ENCODE results near the gene NKX1-2. TPM values are rescaled to one million over a fixed set of nuclear protein-coding genes. Genes with fewer than 3 reads are reported as not detected.

Gene NKX1-2
- total RNA-seq, 1 donor from 2014 or later: not detected

DNA sequence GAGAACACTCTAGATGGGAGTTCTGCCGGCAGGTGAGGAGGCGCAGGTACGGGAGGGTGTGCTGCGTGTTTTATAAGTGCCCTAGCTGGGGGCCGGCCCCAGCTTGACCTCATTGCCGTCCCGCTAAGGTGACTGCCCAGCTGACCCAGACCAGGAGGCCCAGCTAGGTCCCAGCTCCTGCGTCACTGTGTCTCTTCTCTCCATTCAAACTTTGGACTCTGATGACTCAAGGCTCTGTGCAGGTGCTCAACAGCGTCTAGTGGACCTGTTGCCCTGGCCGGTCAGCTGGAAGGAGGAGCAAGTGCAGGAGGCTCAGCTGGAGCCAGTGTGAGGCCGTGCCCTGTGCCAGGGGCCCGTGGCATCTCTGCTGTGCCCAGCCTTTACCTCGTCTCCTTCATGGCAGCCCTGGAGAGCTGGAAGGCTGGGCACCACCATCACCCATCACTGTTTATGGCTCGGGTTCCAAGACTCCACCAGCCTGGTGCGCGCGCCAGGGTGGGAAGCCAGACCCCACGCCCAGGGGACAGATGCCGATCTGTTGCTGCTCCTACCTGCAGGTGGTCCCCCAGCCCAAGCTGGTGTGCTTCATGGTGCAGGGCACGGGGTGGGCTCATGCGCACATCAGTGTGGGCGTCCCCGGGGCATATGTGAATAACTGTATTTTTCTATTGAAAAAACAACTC is 26.3 kb upstream of the NKX1-2 start:
- DNase-seq (ENCODE audit: low read depth in 2 of 2): no peak

DNA sequence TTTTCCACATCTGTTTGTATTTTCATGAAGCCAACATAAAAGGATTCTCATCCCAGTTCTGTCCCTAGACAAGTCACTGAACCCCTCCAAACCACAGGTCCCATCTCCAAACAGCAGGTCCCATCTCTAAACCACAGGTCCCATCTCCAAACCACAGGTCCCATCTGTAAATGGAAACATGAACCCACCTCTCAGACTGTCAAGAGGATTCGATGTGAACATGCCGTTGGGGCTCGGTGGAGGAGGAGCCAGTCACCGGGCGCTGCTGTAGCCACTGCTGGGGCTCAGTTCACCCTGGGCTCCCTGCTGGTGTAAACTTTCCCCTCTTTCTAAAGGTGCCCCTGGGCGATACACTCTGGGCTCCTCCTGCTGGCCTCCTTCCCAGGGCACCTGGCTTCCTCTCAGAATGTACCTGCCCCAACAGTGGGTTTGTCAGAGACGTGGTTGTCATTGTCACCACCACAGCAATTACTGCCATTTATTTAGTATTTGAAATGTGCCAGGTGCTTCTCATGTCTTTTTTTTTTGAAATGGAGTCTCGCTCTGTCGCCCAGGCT is 24.8 kb upstream of the NKX1-2 start:
- DNase-seq (ENCODE audit: low read depth in 2 of 2): no peak

DNA sequence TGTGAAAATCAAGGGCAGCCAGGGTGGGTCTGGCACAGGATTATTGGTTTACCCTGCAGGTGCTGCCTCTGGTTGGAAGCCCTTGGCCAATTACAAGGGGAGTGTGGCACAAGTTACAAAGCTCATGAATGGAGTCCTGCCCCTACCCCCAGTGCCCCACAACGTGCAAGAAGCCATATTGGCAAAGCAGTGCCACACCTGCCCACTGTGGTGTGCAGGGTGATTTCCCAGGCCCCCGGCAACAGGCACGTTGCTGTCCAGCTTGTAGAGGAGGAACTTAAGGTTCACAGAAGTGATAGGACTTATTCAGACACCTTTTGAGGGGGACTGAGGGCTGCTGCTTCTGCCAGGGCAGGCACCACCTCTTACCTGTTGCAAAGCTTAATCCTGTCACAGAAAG is 23.2 kb upstream of the NKX1-2 start:
- no peak for DNase-seq (ENCODE audit: low read depth in 2 of 2)

DNA sequence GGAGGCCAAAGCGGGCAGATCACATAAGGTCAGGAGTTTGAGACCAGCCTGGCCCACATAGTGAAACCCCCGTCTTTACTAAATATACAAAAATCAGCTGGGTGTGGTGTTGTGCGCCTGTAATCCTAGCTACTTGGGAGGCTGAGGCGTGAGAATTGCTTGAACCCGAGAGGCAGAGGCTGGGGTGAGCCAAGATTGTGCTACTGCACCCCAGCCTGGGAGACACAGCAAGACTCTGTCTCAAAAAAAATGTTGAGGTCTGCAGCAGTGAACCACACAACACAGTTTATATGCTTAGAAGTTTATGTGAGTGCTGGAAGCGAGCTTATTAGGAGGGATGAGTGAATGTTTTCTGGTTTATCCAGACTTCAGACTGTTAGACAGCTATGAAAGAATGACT is 22.2 kb upstream of the NKX1-2 start:
- no peak for DNase-seq (ENCODE audit: low read depth in 2 of 2)

DNA sequence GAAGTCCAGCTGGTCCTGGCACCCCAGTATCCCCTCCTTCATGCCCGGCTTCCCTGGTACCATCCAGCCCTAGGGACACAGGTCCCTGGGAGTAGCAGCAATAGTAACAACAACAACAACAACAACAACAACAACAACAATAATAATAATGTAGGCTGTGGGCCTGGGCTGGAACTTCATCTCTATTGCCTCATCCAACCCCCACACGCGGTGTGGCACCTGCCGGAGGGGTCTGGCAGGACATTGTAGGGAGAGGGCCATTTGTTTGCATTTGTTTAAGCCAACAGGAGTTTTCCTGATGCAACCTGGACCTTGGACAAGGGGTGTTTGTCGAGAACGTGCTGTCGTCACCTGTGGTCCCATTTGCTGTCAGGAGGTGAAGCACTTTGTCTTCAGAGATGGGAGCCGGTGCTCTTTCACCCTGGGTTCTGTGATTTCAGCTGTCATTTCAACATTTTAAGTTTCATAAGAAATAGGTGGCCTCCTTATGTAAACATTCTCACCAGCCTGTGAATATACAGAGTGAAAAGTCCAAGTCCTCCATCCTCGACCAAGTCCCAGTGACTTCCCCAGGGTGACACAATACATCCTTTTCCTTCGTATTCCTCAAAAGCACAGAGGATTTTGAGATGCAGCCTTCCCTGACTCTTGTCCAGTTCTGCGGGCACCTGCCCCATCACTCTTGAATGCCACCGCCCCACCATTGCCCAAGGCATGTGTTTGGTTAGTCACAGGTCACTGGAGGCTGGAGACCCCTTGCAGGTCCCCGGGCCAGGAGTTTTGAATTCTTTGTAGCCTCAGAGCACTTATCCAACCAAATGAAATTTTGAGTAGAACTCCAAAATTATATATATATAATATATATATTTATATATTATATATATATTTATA is 21.0 kb upstream of the NKX1-2 start:
- DNase-seq (ENCODE audit: low read depth in 2 of 2): no peak

DNA sequence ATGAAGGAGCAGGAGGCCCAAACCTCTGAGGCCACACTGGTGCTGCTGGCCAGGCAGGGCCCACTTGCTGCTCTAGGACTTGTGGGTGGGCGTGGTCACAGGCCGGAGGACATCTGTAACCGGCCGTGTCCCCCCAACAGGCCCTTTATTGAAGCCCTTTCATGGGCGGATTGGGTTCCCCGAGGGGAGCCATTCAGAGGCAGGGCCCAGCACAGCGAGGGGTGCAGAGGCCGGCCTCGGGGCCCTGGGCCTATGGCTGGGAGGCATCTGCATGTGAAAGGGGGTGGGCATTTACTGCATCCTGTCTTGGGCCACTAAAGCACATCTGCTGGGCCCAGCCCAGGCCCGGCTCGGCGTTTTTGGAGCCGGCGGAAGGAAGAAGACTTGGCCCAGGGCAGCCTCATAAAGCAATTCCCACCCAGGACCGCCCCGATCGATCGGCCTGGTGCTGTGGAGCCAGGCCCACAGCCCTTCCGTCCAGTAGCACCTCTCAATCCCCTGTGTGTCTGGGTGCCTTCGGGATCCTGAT is 20.2 kb upstream of the NKX1-2 start:
- DNase-seq (ENCODE audit: low read depth in 2 of 2): no peak

DNA sequence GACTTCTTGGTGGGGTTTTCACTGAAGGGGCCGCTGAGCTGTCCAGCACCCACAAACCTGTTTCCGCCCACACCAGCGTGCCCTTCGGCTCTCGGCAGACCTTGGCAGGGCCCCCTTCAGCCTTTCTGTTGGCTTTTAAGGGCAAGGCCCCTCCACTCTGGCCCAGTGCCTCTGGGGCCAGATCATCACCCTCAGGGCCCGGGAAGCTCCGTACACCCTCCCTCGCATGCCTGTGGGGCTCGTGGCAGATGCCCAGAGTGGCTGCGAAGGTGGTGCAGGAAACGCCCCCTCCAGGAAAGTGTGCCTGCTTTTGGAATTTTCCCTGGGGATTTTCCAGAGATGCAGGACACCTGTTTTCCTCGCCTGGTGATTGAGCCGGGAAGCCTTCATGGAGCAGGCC is 18.8 kb upstream of the NKX1-2 start:
- no peak for DNase-seq (ENCODE audit: low read depth in 2 of 2)

DNA sequence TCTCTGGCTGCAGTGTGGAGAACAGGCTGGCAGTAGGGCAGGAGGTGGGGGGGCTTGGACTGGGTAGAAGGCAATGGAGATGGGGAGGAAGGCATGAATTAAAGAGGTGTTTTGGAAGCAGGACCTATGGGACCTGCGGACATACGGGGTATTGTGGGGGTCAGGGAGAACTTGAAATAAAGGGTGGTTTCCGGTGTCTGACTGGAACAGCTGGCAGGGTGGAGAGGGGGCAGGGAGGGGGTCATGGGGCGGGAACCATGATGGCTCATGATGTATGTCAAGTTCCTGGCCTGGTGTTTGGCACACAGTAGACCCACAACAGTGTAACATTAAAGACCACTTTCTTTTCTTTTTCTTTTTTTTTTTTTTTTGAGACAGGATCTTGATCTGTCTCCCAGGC is 17.3 kb upstream of the NKX1-2 start:
- DNase-seq (ENCODE audit: low read depth in 2 of 2): no peak

DNA sequence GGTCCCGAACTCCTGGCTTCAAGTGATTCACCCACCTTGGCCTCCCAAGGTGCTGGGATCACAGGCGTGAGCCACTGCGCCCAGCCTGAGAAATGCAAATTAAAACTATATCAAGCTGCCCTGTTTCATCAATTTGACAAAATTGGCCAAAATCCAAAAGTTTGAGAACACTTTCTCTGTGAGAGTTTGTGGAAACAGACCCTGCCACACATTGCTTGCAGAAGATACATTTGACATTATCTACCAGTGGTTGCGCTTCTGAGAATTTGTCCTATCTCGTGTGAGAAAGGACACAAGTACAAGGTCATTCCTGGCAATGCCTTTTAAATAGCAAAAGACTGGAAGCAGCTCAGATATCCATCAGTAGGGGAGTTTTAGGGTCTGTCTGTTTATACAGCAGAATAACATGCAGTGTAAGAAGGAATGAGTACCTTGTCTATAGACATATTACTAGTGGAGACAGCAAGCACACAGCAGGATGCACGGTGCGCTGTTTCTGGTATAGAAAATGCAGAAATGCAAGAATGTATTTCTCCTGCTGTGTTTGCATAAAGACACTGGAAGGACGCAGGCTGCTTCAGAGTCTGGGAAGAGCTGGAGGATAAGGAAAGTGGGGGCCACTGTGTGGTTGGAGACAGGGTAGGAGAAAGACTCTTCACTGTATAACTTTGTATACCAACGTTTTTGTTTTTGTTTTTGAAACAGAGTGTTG is 16.1 kb upstream of the NKX1-2 start:
- no peak for DNase-seq (ENCODE audit: low read depth in 2 of 2)

DNA sequence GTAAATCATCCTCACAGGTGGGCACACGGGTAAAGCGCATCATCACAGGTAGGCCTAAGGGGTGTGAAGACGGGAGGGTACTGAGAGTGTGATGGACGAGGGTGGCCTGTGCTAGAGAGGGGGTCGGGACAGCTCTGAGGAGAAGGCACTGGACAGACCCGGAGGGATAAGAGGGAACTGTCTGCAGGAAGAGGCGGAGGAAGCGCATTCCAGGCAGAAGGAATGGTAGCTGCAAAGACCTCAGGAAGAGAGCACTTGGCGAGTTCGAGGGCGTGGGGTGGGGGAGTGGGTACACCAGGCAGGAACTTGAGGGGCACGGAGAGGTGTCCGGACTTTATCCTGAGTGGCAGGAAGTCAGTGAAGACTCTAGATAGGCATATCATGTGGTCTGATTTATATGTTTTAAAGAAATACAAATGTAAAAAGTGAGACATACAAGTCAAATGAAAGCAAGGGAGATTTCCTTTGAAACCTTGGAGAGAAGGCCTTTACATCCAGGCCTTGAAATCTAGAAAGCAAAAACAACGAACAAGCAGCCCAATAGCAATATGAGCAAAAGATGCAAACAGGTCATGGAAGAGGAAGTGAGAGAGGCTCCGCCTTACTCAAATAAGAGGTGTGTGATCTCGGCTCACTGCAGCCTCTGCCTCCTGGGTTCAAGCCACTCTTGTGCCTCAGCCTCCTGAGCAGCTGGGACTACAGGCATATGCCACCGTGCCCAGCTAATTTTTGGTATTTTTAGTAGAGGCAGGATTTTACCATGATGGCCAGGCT is 15.4 kb upstream of the NKX1-2 start:
- DNase-seq (ENCODE audit: low read depth in 2 of 2): no peak

DNA sequence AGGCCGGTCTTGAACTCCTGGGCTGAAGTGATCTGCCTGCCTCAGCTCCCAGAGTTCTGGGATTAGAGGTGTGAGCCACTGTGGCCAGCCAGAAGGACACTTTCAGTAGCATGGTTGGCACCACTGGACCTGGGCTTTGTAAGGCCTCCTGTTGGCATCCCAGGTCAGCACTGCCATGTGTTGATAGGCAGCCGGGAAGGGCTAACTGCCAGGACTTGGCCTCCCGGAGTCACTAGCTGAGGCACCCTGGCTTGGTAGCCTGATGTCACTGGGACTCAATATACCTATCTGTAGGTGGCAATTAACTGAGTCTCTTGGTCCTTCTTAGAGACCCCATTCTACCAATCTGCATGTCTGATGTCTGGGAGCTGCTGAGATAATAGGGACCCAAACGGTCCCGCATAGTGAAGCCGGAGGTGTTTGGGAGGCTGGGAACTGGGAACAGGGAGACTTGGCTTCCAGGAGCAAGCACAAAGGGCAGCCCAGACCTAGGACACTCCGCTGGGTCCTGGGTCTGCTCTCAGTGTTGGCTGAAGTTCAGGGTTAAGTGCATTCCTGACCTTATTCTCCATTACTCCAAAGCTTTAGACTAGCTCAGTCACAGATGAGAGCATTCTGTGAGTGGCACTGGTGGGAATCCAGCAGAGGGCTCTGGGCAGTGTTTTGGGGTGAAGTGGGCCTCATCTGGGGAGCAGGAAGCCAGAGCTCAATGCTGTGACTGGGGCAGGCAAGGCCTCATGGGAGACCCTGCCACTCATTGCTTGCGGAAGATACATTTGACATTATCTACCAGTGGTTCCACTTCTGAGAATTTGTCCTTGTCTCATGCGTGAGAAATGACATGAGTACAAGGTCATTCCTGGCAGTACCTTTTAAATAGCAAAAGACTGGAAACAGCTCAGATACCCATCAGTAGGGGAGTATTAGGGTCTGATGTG is 14.5 kb upstream of the NKX1-2 start:
- DNase-seq (ENCODE audit: low read depth in 2 of 2): no peak

DNA sequence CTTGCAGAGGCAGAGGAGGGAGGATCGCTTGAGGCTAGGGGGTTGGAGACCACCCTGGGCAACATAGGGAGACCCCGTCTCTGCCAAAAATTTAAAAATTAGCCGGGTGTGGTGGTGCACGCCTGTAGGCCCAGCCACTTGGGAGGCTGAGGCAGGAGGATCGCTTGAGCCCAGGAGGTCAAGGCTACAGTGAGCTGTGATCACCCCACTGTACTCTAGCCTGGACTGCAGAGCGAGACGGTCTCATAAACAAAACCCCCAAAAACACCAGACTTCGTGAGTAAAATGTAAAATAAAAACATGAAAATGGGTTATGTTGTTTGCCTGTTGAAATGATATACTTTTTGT is 12.5 kb upstream of the NKX1-2 start:
- DNase-seq (ENCODE audit: low read depth in 2 of 2): no peak

DNA sequence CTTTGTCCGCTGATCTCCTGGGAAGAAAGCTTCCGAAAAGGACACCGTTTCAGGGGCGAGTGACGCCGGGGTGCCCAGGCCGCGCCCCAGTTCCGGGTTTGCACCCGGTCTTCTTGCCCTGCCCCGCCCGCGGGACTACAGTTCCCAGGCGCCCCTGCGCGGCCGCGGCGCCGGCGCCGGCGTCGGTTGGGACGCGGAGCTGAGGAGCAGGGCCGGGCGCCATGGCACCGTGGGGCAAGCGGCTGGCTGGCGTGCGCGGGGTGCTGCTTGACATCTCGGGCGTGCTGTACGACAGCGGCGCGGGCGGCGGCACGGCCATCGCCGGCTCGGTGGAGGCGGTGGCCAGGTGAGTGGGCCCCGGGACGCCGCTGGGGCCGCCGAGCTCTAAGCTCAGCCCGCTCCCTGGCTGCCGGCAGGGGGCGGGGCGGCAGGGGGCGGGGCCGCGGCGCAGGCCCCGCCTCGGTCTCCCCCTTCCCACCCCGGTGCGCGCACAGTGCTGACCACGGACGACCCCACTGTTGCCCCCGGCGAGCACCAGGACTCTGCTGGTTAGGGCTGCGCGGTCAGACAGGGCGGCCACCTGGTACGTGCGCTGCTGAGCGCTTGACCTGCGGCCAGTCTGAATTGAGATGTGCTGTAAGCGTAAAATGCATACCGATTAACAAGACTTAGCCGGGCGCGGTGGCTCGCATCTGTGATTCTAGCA is 12.0 kb upstream of the NKX1-2 start, which contains the start of gene LHPP:
TSS of gene LHPP (plus strand) at position 182 of the 706 bp plus-strand sequence. CDS start at position 222, 40 bp downstream.
- DNase-seq (ENCODE audit: low read depth in 2 of 2): peak in 1 of 2 donors; percentile 70

DNA sequence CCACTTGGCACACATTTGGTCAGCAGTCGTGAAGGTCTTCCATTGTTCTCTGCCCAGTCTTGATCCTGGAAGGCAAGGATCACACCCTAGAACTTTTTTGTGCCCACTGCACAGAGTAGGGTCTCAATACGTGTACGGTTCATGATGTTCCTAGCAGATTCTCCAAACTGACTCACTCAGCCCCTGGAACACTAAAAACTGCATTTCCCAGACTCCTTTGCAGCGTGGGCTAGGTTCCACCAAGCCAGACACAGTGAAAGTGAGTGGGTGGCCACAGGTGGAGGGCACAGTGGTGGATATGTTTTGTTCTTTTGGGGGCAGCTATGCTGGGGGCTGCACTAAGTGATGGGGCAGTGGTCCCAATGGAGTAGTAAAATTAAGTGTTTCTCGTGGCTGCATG is 10.3 kb upstream of the NKX1-2 start:
- DNase-seq (ENCODE audit: low read depth in 2 of 2): no peak

DNA sequence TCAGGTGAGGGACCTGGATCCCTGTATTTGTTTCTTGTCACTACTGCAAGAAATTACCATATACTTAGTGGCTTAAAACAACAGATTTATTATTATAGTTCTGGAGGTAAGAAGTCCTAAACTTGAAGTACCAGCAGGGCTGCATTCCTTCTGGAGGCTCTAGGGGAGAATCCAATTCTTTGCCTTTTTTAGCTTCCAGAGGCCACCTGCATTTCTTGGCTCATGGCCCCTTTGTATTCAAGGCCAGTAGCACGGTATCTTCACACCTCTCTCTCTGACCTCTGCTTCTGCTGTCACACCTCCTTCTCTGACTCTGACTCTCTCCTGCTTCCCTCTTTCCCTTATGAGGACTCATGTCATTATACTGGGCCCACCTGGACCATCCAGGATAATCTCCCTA is 9.6 kb upstream of the NKX1-2 start:
- DNase-seq (ENCODE audit: low read depth in 2 of 2): no peak

DNA sequence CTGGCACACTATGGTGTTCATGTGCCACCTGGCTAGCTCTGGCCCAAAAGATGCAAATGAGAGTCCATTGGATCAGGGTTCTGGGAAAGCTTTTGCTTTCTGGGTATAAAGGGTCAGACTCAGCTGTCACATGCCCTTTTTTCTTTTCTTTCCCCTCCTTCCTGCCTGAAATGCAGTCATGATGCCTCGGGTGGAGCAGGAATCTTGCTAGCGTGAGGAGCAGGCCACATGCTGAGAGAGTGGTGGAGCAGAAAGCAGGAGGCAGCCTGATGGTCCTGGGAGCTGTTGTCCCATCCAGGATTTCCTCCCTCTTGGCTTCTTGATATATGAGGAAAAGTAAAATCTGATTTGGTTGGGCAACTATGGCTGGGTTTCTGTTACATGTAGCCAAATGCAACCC is 9.1 kb upstream of the NKX1-2 start:
- DNase-seq (ENCODE audit: low read depth in 2 of 2): no peak

DNA sequence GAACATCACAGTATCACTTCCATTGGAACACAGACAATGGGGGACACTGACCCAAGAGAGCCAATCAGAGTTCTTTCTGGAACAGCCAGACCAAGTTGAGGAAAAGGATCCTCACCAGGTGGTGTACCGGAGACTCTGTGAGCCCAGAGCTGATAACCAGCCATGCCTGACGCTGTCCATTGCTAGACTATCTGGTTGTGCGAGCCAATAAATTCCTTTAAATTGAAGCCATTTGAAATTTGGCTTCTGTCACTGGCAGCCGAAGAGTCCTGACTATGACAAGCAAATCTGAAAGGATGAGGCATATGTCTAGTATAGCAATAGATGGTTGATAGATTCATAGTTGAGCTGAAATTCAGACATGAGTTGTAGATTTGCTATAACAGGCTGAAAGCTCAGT is 8.6 kb upstream of the NKX1-2 start:
- no peak for DNase-seq (ENCODE audit: low read depth in 2 of 2)

DNA sequence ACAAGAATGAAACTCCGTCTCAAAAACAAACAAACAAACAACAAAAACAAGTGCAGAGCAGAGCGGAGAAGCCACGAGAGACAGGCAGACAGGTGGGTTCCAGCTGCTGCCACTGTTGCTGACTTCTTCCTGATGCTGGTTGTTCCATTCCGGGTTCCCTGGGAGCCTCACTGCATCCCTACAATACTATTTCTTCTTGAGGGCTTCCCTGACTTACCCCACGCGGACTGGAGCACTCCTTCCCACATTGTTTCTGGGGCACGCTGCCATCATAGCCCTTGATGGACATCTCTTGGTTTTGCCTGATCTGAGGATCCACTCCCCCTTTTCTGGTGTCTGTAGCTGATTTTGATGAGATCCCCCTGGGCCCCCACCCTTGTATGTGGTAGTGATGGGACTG is 5.6 kb upstream of the NKX1-2 start:
- no peak for DNase-seq (ENCODE audit: low read depth in 2 of 2)

DNA sequence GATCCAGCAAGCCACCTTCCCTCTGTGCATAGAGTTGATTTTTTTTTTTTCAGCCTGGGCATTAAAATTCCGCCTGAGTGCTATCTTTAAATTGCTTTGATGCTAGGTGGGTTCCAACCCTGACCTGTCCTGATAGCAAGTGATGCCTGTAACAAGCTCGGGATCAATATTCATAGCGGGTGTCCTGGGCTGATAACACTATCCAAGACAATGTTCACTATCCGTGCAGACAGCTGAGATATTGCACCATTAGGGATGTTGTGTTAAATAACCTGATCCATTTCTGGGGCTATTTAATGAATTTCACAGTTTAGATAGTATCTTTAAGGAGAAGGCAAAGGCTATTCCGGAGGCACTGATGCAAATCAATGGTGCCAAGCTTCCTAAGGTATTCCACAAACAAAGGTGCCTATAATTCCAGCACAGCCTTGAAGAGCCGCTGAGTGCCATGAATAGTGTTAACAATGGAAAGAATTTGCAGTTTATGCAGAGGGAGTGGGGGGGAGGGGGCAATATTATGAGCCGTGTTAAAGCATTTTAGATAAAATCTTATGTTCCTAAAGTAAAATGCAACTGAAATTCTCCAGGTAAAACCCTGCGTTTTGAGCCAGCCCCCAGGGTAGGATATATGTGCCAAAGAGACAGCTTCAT is 4.2 kb upstream of the NKX1-2 start:
- no peak for DNase-seq (ENCODE audit: low read depth in 2 of 2)

Data from dermis microvascular lymphatic vessel endothelial cell (primary cell).